OCI-LY1 (cell line): ENCODE measurements around the gene ADGRV1.

Source experiments
- H2AFZ ChIP-seq: fragments of 200-600 bp; sonication (generic), shearing (Covaris generic); 2 replicates; pipeline ENCODE4 v1.6.0; 2014; ENCODE audit warnings: antibody characterized with exemption, mild to moderate bottlenecking, low read length
- H3F3A ChIP-seq: fragments of 200-600 bp; sonication (generic), shearing (Covaris generic); 2 replicates; pipeline ENCODE4 v1.6.0; 2014; ENCODE audit warnings: mild to moderate bottlenecking, antibody characterized with exemption, low read length, moderate library complexity; ENCODE audit not compliant: insufficient read depth
- H3K27ac ChIP-seq: fragments of 200-600 bp; sonication (generic); 2 replicates; pipeline ENCODE4 v1.5.1; 2014; ENCODE audit warnings: low read length, mixed run types, mild to moderate bottlenecking, low read depth; ENCODE audit not compliant: poor library complexity, severe bottlenecking
- H3K27me3 ChIP-seq: fragments of 200-600 bp; sonication (generic); 2 replicates; pipeline ENCODE4 v1.6.0; 2014; ENCODE audit warnings: antibody characterized with exemption, mild to moderate bottlenecking, low read length, moderate library complexity; ENCODE audit not compliant: insufficient read depth
- H3K36me3 ChIP-seq: fragments of 200-600 bp; sonication (generic); 2 replicates; pipeline ENCODE4 v1.6.1; 2014; ENCODE audit warnings: mild to moderate bottlenecking, antibody characterized with exemption, low read length, moderate library complexity, mixed read lengths; ENCODE audit not compliant: insufficient read depth
- H3K4me1 ChIP-seq: fragments of 200-600 bp; sonication (generic); 2 replicates; pipeline ENCODE4 v1.5.1; 2014; ENCODE audit warnings: mild to moderate bottlenecking, low read length, moderate library complexity; ENCODE audit not compliant: insufficient read depth, severe bottlenecking
- H3K4me2 ChIP-seq: fragments of 200-600 bp; sonication (generic), shearing (Covaris generic); 2 replicates; pipeline ENCODE4 v1.6.1; 2014; ENCODE audit warnings: low read length
- H3K4me3 ChIP-seq: fragments of 200-600 bp; sonication (generic); 2 replicates; pipeline ENCODE4 v1.5.1; 2014; ENCODE audit warnings: low read length, low read depth, mild to moderate bottlenecking, mixed read lengths; ENCODE audit not compliant: poor library complexity, severe bottlenecking
- H3K79me2 ChIP-seq: fragments of 200-600 bp; shearing (Covaris generic); 2 replicates; pipeline ENCODE4 v1.6.1; 2016; ENCODE audit warnings: mixed run types, low read length, mixed read lengths; ENCODE audit not compliant: insufficient read depth
- H3K9ac ChIP-seq: fragments of 200-600 bp; sonication (generic), shearing (Covaris generic); 2 replicates; pipeline ENCODE4 v1.6.1; 2014; ENCODE audit warnings: mild to moderate bottlenecking, low read length, mixed read lengths
- H3K9me2 ChIP-seq: fragments of 200-600 bp; sonication (generic), shearing (Covaris generic); 2 replicates; pipeline ENCODE4 v1.6.1; 2014; ENCODE audit warnings: low read depth, mild to moderate bottlenecking, low read length, mixed read lengths
- H3K9me3 ChIP-seq: fragments of 200-600 bp; shearing (Covaris generic); 2 replicates; pipeline ENCODE4 v1.6.1; 2014; ENCODE audit warnings: low read length, mixed read lengths
- H4K20me1 ChIP-seq: fragments of 200-600 bp; sonication (generic), shearing (Covaris generic); 2 replicates; pipeline ENCODE4 v1.6.0; 2016; ENCODE audit warnings: mild to moderate bottlenecking, low read length; ENCODE audit not compliant: insufficient read depth
- EZH2 ChIP-seq: fragments of 200-600 bp; sonication (generic), shearing (Covaris generic); IDR thresholded peaks from 2 replicates; pipeline ENCODE4 v1.8.0; 2017; ENCODE audit warnings: borderline replicate concordance, mixed run types, mild to moderate bottlenecking, antibody characterized with exemption, low read length, moderate library complexity, mixed read lengths
- TF ChIP-seq, protein P1 (sequence below): fragments of 200-600 bp; sonication (generic), shearing (Covaris generic); IDR thresholded peaks from 2 replicates; pipeline ENCODE4 v1.5.1; 2017; ENCODE audit warnings: mild to moderate bottlenecking, antibody characterized with exemption, low read length, moderate library complexity, mixed read lengths

The ADGRV1 gene

DNA sequence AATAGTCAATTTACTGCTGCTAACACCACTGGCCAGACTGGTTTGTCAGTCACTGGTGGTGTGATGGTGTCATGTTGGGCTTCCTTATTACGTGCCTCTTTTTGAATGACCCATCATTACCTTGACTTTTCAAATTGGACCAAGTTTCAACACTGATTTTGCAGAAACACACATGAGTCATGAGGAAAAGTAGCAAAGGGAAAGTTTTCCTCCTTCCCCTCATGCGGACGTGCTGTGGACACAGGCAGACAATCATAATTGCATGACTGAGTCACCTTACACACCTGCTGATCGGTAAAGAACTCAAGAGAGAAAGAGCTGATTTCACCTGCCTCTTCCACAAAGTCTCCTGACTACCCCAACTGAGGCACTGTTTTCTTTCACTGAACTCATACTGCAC lies 500.0 kb downstream of the ADGRV1 start:
- H3K4me1 ChIP-seq = no peaks in the 10 kb centered on the region
- H3K9ac ChIP-seq = no peak overlapping the region
- no peak overlapping the region for H3K27ac ChIP-seq
- no peak for TF ChIP-seq EZH2
- TF ChIP-seq, protein P1, sequence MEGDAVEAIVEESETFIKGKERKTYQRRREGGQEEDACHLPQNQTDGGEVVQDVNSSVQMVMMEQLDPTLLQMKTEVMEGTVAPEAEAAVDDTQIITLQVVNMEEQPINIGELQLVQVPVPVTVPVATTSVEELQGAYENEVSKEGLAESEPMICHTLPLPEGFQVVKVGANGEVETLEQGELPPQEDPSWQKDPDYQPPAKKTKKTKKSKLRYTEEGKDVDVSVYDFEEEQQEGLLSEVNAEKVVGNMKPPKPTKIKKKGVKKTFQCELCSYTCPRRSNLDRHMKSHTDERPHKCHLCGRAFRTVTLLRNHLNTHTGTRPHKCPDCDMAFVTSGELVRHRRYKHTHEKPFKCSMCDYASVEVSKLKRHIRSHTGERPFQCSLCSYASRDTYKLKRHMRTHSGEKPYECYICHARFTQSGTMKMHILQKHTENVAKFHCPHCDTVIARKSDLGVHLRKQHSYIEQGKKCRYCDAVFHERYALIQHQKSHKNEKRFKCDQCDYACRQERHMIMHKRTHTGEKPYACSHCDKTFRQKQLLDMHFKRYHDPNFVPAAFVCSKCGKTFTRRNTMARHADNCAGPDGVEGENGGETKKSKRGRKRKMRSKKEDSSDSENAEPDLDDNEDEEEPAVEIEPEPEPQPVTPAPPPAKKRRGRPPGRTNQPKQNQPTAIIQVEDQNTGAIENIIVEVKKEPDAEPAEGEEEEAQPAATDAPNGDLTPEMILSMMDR = no peak
- H4K20me1 ChIP-seq = no peaks in the 10 kb centered on the region
- H3K36me3 ChIP-seq = no peaks in the 10 kb centered on the region
- H3K27me3 ChIP-seq = no peaks in the 10 kb centered on the region
- no peaks in the 10 kb centered on the region for H3F3A ChIP-seq
- H3K79me2 ChIP-seq = no peaks in the 10 kb centered on the region
- no peaks in the 10 kb centered on the region for H3K9me3 ChIP-seq
- no peak overlapping the region for H3K4me3 ChIP-seq
- H2AFZ ChIP-seq = no peak overlapping the region
- no peak overlapping the region for H3K4me2 ChIP-seq
- H3K9me2 ChIP-seq = no peaks in the 10 kb centered on the region

DNA sequence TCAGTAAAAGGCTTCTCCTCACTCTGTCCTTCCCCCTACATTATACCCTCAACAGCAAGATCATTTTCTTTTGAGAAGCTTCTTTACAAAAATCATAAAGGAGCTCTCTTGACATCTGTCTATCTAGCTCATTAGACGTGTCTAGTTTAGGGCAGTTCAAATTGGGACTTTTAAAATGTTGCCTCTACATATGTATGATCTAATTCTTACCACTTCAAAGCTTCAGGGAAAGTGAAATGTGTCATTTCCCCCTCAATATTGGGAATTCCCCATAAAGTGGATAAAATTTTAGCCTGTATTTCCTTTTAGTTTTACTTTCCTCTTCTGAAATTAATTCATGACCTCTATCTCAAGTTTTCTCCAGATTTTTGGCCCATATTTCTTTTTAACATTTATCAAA lies 500.8 kb downstream of the ADGRV1 start:
- Histone ChIP-seq H3K4me2 (no peak overlapping the region), H3K4me3 (no peak overlapping the region)
- no peak for TF ChIP-seq EZH2
- TF ChIP-seq, protein P1 = no peak

DNA sequence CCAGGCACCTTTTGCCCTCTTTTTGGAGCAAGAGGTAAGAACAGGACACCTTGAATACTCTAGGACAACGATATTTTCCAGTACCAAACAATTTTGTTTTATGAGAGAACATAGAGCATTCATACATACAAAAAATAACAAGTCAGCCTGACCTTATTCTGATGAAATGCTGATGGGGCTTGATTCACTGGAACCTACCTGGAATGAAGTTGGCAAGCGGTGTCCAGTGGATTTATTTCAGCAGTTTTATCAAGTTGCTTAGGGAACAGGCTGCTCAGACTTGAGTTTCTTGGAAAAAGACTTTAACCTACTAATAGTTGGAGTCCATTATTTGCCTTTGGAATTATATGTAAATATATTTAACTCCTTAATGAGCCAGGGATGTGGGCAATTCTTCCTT lies 502.5 kb downstream of the ADGRV1 start:
- no peaks in the 10 kb centered on the region for H3K27me3 ChIP-seq
- H3K9me3 ChIP-seq = no peaks in the 10 kb centered on the region
- TF ChIP-seq, protein P1 = no peak
- TF ChIP-seq EZH2 = no peak
- no peak overlapping the region for H2AFZ ChIP-seq
- H3K4me1 ChIP-seq = no peaks in the 10 kb centered on the region
- no peaks in the 10 kb centered on the region for H3K79me2 ChIP-seq
- no peaks in the 10 kb centered on the region for H3K36me3 ChIP-seq
- no peak overlapping the region for H3K9ac ChIP-seq
- H3K4me2 ChIP-seq = no peak overlapping the region
- no peaks in the 10 kb centered on the region for H3F3A ChIP-seq
- H3K9me2 ChIP-seq = no peaks in the 10 kb centered on the region
- H3K4me3 ChIP-seq = no peak overlapping the region
- no peak overlapping the region for H3K27ac ChIP-seq
- H4K20me1 ChIP-seq = no peaks in the 10 kb centered on the region

More for the DNA sequence above, 500.8 kb downstream of the ADGRV1 start:
- no peaks in the 10 kb centered on the region for H3K27me3 ChIP-seq
- no peak overlapping the region for H2AFZ ChIP-seq
- no peaks in the 10 kb centered on the region for H3K36me3 ChIP-seq
- H3K4me1 ChIP-seq = no peaks in the 10 kb centered on the region
- no peak overlapping the region for H3K9ac ChIP-seq
- no peaks in the 10 kb centered on the region for H3K9me2 ChIP-seq
- no peak overlapping the region for H3K27ac ChIP-seq
- no peaks in the 10 kb centered on the region for H3K9me3 ChIP-seq
- no peaks in the 10 kb centered on the region for H3F3A ChIP-seq
- H3K79me2 ChIP-seq = no peaks in the 10 kb centered on the region
- no peaks in the 10 kb centered on the region for H4K20me1 ChIP-seq
